HTERT RPE-1 (cell line): ENCODE data around the gene SUPT6H.

Experiments used
- in situ Hi-C: fragments of 300-500 bp; cut with MboI; formaldehyde crosslinking; loops from 4 replicates; pipeline ENCODE4 v1.14.3; 2020; ENCODE audit warnings: low sequenced_read_pairs

SUPT6H gene

GRCh38 chr17:28700278-28700677 lies 38.3 kb downstream of the SUPT6H start:
- in situ Hi-C loops = no loop called here

GRCh38 chr17:28700830-28701492 lies 39.0 kb downstream of the SUPT6H start:
- in situ Hi-C loops = no loop called here

- in situ Hi-C loops = no loop called here
Observed at GRCh38 chr17:28702026-28702751, 40.2 kb downstream of the SUPT6H start.

GRCh38 chr17:28702752-28703150 lies 40.7 kb downstream of the SUPT6H start:
- in situ Hi-C loops = no loop called here

GRCh38 chr17:28703552-28704218 lies 41.7 kb downstream of the SUPT6H start:
- in situ Hi-C loops = no loop called here

- in situ Hi-C loops = no loop called here
Observed at GRCh38 chr17:28704219-28704858, 42.3 kb downstream of the SUPT6H start.

- in situ Hi-C loops = no loop called here
Observed at GRCh38 chr17:28705074-28705659, 43.2 kb downstream of the SUPT6H start.

GRCh38 chr17:28705728-28706334 lies 43.8 kb downstream of the SUPT6H start:
- in situ Hi-C loops = no loop called here

- in situ Hi-C loops = no loop called here
Observed at GRCh38 chr17:28706471-28707338, 44.7 kb downstream of the SUPT6H start.

- in situ Hi-C loops = no loop called here
Observed at GRCh38 chr17:28707339-28707720, 45.3 kb downstream of the SUPT6H start.

- in situ Hi-C loops = no loop called here
Observed at GRCh38 chr17:28710861-28711722, 49.1 kb downstream of the SUPT6H start.

- in situ Hi-C loops = no loop called here
Observed at GRCh38 chr17:28711723-28712031, 49.7 kb downstream of the SUPT6H start, which contains the start of gene PROCA1. Gene PROCA1 (minus strand): TSS chr17:28711888. CDS start chr17:28711660, 228 bp downstream.

GRCh38 chr17:28712032-28712704 lies 50.2 kb downstream of the SUPT6H start:
- in situ Hi-C loops = no loop called here

- in situ Hi-C loops = no loop called here
Observed at GRCh38 chr17:28712705-28713415, 50.9 kb downstream of the SUPT6H start.

- in situ Hi-C loops = no loop called here
Observed at GRCh38 chr17:28714281-28714680, 52.3 kb downstream of the SUPT6H start.

- in situ Hi-C loops = no loop called here
Observed at GRCh38 chr17:28715217-28715616, 53.2 kb downstream of the SUPT6H start.

GRCh38 chr17:28716740-28717577 lies 55.0 kb downstream of the SUPT6H start:
- in situ Hi-C loops = no loop called here
